HG03342 (cell line): ENCODE results near the gene TPR.

Experiments used
- ATAC-seq: cut with Tn5 transposase; IDR thresholded peaks from one replicate; pipeline ENCODE4 v1.9.1; 2021; ENCODE audit warnings: mild to moderate bottlenecking, moderate library complexity; ENCODE audit not compliant: unreplicated experiment

Gene TPR

DNA sequence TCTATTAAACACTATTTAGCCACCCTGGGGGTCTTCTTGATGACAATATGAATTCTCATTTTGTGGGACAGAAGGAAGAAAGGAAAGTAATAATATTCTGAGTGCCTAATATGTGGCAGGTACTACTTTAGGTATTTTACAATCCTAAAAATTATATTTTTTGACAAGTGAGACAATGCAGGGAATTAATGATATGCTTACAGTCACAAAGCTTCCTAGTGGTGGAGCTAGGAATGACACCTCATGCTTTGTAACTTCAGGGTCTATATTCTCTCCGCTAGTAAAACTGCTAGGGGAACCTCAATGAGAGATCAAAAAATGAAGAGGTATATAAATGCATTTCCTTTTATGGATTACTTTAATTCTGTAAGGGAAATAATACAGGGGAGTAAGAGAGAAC is 44.3 kb downstream of the TPR start:
- no peak for ATAC-seq

DNA sequence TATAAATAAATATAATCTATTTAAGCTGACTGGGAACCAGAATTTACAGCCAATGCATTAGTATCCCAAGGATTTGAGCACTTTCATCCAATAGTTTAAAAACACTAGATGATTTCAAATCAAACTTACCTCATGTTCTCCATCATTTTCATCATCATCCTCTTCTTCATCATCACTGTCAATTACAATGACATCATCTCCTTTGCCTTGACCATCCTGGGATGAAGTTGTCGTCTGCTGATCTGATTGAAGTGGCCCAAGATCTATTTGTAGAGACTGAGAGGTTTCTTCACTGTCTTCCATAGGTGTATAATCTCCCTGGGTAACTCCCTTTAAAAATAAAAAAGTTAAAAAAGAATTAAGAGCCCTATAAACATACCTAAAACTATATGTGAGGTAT is 47.7 kb downstream of the TPR start:
- no peak for ATAC-seq

DNA sequence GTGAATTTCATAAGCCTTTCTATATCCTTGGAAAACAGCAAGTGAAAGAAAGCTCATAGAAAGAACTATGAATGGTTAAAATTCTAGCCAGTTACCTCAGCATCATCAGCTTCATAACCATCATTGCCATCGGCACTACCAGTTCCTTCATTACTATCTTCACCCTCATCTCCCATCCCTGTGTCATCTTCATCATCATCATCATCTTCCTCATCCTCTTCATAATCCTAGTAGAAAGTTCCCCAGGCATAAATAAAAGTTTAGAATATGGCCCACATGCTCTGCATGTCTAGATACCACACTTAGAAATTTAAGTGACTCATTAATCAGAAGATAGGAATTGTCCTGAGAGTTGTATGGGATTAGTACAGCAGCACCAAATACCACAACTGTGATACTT is 49.0 kb downstream of the TPR start:
- no peak for ATAC-seq

DNA sequence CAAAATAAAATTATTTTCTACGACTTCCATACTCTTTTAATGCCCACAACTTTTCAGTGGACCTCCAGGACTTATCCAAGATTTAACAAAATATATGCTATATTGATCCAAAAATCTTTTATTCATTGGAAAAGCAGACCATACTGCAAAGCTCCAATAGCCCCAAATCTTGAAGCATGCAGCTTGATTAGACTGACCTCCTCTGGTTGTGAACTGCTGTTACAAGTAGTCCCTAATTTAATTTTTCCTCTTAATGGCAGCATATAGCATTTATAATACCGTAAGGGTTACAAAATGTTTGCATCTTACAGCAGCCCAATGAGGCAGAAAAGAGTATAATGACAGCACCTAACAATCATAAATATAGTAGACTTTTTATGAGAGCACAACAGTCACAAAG is 49.8 kb downstream of the TPR start:
- no peak for ATAC-seq

DNA sequence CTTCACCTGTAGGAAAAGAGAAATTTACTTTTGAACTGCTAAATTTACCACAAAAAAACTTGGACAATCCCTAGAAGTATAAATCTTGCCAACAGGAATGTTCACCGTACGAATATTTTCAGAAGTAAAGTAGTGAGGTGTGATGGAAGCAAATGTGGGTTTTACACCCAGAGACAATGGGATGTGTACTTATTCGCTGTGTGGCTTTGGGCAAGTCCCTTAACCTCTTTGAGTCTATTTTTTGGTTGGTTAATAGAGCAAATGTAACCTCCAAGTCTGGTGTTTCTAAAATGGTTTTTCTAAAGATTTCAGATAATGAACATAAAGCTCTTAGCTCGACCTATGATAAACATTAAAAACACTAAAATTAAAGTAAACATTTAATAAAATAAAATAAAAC is 51.2 kb downstream of the TPR start:
- no peak for ATAC-seq

DNA sequence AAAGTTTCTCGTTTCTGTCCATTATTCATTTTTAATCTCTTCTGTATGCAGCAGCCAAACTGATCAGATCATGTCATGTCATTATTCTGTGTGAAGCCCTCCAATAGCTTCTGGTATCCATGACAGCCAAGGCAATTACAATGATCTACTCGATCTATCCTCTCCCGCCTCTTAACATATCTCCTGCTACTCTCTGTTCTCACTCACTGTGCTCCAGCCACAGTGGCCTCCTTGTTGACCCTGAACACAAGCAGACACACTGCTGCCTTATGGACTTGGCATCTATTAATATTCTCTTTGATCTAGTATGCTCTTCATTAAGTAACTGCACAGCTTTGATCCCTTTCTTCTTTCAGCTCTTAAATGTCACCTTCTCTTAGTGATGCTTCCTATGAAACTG is 59.5 kb downstream of the TPR start:
- ATAC-seq = no peak

DNA sequence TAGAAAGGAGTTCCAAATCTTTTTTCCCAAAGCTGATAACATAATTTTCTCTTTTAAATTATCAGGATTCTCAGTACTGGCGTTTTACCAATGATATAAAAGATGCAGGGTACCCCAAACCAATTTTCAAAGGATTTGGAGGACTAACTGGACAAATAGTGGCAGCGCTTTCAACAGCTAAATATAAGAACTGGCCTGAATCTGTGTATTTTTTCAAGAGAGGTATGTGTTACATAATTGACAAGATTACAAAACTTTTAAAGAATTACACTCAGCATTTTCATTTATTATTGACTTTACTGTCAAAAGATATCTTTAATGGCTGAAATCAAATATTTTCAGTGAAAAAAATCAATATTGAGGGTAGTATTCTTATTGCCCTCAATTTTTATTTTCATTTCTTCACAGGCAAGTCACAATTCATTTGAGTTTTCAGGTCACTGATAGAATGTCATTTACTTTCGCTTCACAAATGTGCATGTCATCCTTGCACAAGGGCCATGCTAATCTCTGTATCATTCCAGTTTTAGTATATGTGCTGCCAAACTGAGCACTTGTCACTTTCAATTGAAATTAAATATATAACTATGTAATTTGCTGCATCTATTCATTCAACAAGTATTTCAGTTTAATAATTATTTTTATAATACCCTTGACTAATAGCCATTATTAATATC is 63.5 kb downstream of the TPR start:
- no peak for ATAC-seq

DNA sequence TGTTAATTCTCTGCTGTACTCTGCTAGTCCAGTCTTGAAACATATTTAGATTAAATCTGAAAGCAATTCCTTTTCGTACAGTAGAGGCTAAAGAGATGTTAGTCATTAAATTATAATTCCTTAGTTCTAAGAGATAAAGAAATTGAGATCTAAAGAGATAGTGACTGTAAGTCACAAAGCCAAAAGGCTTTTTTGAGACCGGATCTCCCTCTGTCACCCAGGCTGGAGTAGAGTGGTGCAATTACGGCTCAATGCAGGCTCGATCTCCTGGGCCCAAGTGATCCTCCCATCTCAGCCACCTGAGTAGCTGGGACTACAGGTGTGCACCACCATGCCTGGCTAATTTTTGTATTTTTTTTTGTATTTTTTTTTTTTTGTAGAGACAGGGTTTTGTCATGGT is 64.7 kb downstream of the TPR start:
- no peak for ATAC-seq

DNA sequence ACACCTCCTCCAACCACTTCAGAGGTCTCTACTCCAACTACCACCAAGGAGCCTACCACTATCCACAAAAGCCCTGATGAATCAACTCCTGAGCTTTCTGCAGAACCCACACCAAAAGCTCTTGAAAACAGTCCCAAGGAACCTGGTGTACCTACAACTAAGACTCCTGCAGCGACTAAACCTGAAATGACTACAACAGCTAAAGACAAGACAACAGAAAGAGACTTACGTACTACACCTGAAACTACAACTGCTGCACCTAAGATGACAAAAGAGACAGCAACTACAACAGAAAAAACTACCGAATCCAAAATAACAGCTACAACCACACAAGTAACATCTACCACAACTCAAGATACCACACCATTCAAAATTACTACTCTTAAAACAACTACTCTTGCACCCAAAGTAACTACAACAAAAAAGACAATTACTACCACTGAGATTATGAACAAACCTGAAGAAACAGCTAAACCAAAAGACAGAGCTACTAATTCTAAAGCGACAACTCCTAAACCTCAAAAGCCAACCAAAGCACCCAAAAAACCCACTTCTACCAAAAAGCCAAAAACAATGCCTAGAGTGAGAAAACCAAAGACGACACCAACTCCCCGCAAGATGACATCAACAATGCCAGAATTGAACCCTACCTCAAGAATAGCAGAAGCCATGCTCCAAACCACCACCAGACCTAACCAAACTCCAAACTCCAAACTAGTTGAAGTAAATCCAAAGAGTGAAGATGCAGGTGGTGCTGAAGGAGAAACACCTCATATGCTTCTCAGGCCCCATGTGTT is 66.6 kb downstream of the TPR start:
- ATAC-seq = no peak

DNA sequence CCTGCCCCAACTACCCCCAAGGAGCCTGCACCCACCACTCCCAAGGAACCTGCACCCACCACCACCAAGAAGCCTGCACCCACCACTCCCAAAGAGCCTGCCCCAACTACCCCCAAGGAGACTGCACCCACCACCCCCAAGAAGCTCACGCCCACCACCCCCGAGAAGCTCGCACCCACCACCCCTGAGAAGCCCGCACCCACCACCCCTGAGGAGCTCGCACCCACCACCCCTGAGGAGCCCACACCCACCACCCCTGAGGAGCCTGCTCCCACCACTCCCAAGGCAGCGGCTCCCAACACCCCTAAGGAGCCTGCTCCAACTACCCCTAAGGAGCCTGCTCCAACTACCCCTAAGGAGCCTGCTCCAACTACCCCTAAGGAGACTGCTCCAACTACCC is 67.6 kb downstream of the TPR start:
- ATAC-seq = no peak

DNA sequence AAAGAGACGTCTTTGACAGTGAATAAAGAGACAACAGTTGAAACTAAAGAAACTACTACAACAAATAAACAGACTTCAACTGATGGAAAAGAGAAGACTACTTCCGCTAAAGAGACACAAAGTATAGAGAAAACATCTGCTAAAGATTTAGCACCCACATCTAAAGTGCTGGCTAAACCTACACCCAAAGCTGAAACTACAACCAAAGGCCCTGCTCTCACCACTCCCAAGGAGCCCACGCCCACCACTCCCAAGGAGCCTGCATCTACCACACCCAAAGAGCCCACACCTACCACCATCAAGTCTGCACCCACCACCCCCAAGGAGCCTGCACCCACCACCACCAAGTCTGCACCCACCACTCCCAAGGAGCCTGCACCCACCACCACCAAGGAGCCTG is 68.5 kb downstream of the TPR start:
- no peak for ATAC-seq

DNA sequence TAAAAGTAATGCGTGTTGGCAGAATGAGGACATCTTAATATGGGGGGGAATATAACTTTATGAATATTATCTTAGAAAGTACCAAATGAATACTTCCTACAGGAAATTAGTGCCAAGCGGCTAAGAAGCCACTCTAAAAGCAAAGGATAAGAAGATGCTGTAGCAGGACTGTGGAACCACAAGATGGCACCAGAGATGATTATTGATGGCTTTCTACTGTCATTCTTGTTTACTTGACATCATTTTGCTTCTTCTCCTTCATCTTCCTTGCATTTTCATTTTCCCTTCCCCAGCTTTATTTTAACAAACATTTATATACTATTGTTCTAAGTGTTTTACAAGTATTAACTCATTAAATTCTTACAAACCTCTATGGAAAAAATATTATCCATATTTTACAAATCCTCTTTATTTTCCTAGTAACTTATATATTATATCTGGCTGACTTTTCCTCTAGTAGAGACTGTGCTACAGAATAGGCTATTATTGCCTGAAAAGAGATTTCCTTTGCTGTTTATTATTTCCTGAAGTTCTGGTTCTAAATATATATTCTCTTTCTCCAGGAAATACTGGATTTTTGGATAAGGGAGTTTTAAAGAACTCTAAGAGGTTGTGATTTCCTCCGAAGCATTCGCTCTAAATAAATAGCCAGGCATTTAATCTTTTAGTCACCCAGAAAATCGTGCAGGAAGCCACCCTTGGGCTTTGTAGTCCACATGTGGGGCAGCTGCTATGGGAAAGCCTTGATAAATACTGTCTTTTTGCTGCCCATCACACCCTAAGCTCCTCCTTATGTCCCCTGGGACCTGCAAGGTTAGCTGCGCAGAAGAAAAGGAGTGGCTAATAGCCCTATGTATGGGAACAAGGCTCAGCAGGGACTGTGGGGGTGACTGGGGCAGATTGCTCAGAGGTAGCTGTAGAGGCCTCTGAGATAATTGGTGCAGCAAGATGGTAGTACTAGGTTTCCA is 69.8 kb downstream of the TPR start:
- peak; percentile 86 for ATAC-seq

DNA sequence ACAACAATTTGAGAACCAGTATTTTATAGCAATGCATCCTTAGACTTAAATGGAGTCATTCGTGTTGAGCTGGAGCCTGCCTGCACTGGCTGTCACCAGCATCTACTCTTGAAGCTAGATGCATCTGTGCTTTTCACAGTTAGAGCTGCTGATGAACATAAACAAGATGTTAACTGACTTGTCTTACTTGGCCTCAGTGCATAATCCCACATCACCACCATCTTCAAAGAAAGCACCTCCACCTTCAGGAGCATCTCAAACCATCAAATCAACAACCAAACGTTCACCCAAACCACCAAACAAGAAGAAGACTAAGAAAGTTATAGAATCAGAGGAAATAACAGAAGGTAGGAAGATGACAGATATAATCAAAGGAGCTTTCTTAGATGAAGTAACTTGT is 71.1 kb downstream of the TPR start:
- ATAC-seq = no peak

DNA sequence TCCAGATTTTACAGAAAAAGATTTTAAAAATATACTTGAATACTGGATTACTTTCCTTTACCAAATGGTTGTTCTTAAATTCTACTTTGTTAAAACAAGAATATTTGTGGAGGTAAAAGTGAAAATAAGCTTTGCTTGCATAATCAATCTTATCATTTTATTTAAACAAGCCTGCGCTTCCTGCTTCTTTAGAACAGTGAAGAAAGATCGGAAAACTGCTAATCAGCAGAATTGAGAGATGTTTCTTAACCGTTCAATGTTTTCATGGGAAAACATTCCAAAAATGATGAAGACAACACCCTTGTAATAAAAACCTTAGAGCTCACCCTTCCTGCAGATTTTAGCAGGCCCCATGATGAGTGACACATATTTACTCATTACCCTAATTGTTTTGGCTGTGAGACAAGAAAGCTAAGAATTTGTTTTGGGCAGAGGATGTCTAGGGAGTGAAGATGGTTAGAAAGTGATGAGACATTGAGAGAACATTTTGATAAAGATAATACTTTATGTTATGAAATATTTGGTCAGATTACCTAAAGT is 72.6 kb downstream of the TPR start:
- ATAC-seq = no peak

DNA sequence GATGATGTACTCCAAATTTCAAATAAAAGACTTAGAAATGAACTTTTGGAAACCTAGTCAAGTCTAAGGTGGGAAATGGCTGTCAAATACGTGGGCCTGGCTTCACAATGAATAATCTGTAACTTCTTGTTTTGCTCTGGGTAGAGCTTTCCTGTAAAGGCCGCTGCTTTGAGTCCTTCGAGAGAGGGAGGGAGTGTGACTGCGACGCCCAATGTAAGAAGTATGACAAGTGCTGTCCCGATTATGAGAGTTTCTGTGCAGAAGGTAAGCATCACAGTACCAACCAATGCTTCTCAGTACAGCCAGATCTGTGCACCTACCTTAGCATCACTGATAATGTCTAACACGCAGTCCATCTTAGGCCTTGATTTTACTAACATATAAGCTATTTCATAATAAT is 73.6 kb downstream of the TPR start:
- ATAC-seq = no peak

DNA sequence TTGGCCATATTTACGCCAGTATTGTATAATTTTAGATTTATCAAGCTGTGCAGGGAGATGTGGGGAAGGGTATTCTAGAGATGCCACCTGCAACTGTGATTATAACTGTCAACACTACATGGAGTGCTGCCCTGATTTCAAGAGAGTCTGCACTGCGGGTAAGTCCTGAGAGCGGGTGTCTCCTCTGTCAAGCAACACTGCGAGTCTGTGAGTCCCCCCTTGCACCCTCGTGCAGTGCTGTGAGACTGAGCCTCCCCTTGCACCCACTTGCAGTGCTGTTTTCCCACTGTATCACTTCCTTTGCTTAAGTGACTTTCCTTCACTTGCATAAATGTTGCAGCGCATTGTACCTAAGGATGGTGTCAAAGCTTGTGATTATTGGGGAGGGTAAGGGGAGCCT is 75.0 kb downstream of the TPR start:
- no peak for ATAC-seq

DNA sequence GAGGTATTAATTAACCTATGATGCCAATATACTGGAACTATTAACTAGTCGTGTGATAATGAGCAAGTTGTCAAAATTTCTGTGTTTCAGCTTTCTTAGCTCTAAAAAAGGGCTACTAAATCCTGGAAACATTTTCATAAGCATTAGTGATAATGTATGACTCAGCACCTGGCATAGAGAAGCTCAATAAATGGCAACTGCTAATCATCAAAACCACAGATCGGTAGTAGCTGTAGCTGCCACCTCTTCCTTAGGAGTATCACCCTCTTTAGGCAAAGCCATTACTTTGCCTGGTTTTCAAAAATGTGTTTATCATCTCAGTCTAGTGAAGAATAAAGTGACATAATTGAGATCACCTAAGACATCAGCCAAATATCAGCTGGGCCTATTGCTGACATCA is 75.5 kb downstream of the TPR start:
- no peak for ATAC-seq

DNA sequence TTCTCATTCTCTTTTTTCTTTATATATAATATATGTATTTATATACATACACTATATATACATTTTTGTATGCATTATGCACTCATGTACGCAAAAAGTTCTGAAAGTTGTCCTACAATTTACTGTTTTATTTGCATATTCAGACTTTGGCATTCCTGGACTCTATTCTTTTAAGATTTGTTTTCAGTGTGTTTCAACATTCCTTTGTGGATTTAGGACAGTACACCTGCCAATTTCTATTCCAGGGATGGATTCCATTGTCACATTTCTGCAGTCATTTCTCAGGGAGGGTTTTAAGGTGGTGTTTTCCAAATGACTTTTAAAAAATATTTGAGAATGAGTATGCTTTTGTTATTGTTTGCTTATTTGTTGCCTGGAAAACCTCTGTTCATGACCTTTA is 76.2 kb downstream of the TPR start:
- no peak for ATAC-seq

DNA sequence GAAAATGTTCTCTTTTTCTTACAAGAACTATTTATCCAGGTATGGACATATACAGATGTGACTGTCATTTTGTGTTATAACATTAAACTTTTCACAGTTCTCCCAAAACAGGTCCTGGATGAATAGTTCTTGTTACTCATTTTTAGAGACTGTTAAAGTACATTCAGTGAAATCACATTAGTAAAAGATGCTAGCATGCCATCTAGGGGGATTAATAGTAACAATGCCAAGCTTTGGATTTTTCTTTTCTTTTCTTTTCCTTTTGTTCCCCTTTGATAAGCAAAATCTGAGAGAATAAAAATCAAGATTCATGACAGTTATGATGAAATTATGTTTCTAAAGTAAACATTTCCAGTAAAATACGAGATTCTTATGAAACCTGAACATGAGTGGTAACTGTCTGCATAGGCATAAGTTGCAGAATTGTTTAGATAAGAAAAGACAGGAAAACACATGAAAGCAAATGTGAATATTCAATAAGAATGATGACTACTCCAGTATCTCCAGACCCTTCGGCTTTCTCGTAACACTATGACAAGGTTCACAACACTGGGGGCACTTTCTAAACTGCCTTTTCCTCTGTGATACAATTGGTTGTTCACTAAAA is 77.5 kb downstream of the TPR start:
- ATAC-seq = no peak

DNA sequence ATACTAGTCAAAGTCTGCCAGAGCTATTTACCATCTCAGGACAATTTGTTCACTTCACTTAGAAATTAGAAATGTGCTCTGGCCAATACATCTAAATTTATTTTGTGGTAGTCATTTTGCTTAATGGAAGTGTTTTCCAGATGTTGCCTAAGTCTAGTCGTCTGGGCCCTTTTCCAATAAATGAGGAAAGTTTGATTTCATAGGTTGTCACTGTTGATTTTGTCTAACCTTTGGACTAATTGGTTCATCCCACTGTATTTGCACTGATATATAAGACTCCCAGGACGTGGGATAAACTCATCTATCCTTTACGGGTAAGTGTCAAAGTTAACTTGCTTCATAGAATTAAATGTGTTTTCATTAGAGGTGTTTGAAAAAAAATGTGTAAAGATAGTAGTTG is 79.1 kb downstream of the TPR start, which contains the start of gene PRG4:
PRG4 (plus strand) TSS at position 300 of the 400 bp plus-strand sequence.
- no peak for ATAC-seq

DNA sequence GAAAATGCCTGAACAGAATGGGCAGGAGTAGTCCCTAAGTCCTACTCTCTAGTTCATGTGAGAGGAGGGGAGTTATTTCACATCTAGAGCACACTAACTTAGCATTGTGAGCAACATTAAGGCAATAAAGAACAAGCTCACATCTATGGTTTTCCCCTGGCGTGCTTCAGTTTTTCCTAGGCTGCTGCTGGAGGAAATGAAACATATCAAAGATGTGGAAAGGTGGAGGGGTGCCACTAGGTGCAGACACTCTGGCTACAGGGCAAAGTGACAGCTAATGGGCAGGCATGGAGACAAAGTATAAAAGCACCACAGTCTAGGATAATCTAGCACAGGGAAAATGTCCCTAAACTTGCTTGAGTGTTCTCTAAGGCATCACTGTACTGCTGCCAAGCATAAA is 82.2 kb downstream of the TPR start:
- no peak for ATAC-seq
